SKM-1 (cell line): ENCODE measurements around the gene ERBB2.

Experiments
- DNase-seq: peaks from one replicate; lab custom pipeline; 2025; ENCODE audit not compliant: unreplicated experiment; lab: John Stamatoyannopoulos, UW

ERBB2 gene

DNA sequence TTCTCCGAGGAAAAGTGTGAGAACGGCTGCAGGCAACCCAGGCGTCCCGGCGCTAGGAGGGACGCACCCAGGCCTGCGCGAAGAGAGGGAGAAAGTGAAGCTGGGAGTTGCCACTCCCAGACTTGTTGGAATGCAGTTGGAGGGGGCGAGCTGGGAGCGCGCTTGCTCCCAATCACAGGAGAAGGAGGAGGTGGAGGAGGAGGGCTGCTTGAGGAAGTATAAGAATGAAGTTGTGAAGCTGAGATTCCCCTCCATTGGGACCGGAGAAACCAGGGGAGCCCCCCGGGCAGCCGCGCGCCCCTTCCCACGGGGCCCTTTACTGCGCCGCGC is at the start of gene ERBB2:
Gene ERBB2, plus strand, starts transcription at position 247 of the 330 bp plus-strand sequence. CDS start 175 bp downstream, outside the sequence.
- no peak for DNase-seq

DNA sequence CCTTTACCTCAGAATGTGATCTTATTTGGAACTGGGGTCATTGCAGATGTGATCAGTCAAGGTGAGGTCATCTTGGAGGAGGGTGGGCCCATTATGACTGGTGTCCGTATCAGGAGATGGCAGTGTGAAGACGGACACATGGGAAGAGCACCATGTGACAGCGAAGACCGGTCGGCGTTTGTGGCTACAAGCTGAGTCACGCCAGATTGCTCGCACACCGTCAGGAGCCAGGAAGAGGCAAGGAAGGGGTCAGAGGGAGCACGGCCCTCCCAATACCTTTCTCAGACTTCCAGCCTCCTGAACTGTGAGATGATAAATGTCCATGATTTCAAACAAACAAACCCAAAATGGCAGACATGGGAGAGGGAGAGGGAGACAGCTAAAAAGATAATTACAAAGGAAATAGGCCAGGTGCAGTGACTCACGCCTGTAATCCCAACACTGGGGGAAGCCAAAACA is 49.7 kb upstream of the ERBB2 start:
- no peak for DNase-seq

DNA sequence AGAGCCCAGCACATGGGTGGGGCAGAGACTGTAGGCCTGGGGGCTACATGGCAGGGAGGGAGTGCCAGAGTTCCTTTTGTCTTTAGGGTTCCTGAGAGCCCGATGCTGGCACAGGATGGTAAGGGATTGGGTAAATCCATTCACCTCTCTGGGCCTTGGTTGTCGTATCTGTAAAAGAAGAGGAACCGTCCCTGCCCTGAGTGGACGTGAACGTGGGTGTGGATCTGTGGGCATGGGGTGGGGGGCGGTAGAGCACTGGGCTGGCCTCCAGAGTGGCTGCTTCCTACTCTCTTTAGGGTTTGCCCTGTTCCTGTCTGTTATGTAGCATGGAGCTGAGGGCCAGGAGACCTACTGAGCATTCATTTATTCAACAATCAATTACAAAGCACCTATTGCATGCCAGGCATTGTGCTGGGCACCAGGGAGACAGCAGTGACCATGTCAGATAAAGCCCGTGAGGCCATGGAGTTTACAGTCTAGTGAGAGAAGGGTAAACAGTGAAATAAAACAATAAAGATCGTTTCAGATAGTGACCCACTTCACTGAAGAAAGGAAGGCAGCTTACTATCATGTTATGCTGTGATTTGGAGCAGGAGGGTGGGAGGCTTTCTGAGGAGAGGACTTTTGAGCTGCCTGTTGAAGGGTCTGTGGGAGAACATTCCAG is 47.8 kb upstream of the ERBB2 start:
- DNase-seq = no peak

DNA sequence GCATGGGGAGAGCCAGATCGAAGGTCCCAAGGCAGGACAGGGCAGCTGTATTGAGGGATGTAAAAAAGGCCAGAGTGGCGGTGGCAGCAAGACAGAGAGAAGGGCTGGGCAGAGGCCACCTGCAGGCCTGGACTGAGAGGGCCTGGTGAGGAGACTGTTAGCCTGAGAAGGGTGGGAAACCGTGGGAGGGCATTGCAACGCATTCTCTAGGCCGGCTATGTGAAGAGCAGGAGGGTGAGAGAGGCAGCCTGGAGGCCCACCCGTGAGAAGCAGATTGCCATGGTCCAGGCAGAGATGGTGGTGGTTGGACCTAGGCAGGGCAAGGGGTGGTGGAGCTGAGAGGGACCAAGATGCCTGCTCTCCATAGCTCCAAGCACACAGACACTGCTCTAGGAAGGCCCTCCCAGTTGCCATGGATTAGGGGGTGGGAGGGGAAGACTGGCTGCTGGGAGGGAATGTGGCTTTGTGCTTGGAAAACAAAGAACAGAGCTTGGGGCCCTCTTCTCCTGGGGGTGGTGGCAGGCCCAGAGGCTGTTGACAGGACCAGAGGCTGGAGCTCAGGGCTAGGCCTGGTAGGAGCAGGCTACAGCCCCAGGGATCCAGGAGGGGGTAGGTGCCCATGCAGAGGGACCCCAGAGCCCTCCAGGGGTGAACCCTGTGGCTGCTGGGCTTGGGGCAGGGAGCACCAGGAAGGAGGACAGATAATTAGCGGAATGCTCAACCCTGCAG is 47.1 kb upstream of the ERBB2 start:
- DNase-seq = no peak

DNA sequence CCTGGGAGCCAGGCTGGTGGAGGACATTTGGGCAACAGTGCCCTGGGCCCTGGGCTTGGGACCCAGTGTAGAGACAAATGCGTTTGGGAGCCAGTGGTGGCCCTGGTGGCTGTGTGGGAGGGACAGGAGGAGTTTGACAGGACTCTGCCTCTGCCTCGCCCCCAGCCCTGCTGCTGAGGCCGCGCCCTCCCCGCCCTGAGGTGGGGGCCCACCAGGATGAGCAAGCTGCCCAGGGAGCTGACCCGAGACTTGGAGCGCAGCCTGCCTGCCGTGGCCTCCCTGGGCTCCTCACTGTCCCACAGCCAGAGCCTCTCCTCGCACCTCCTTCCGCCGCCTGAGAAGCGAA is 46.6 kb upstream of the ERBB2 start:
- no peak for DNase-seq

DNA sequence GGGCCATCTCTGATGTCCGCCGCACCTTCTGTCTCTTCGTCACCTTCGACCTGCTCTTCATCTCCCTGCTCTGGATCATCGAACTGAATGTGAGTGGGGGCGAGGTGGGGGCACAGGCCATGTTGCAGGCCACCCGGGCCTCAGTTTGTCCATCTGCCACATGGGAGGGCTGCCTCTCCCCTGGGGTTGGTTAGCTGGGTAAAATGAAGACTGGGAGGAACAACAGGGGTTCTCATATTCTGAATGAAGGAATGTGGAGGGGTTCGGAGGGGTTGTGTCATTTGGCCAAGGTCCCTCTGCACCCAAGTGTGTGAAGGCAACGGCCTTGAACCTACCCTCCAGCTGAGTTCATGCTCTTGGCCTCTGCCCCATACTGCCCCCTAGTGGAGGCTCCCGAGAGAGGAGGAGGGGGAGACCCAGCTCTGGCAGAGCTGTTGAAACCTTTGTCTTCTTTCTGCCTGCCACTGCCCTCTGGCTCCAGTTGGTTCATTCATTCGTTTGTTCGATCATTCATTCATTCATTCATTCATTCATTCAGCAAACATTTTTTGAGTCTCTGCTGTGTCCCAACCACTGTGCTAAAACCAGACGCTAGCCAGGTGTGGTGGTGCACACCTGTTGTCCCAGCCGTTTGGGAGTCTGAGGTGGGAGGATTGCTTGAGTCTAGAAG is 46.1 kb upstream of the ERBB2 start:
- DNase-seq = peak; percentile 36

DNA sequence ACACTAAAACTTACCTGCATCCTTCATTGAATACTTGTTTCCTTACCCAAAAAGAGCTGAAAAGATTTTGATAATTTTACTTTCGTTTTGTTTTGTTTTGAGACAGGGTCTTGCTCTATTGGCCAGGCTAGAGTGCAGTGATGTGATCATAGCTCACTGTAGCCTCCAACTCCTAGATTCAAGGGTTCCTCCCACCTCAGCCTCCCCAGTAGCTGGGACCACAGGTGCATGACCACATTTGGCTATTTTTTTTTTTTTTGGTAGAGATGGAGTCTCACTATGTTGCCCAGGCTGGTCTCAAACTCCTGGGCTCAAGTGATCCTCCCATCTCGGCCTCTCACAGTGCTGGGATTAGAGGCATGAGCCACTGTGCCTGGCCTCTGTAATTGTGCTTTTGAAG is 44.8 kb upstream of the ERBB2 start:
- DNase-seq = no peak

DNA sequence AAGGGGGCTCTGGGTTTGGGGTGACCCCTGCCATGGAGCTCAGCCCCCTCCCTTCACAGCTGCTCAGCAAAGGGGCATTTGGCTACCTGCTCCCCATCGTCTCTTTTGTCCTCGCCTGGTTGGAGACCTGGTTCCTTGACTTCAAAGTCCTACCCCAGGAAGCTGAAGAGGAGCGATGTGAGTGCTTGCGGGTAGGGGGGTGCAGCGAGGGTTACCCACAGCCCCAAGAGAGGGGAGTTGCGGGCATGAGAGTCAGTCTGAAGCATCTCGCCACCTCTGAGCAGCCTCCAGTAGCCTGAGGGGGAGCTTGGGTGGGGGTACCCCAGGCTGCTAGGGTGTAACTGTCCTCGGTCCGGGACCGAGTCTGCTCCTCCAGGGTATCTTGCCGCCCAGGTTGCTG is 41.5 kb upstream of the ERBB2 start:
- DNase-seq = no peak

DNA sequence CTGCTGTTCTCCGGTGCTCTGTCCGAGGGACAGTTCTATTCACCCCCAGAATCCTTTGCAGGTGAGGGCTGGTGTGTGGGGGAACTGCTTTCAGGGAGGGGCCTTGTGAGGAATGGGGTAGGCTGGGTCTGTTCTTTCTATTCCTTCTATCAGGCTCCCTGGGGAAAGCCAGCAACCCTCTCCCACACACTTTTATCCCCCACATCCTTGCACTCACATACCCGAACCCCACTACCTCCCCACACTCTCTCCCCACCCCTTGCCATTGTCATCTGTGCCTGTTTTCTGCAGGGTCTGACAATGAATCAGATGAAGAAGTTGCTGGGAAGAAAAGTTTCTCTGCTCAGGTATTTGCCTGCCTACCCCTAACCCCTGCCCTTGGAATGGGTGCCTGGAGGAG is 41.1 kb upstream of the ERBB2 start:
- DNase-seq = no peak

DNA sequence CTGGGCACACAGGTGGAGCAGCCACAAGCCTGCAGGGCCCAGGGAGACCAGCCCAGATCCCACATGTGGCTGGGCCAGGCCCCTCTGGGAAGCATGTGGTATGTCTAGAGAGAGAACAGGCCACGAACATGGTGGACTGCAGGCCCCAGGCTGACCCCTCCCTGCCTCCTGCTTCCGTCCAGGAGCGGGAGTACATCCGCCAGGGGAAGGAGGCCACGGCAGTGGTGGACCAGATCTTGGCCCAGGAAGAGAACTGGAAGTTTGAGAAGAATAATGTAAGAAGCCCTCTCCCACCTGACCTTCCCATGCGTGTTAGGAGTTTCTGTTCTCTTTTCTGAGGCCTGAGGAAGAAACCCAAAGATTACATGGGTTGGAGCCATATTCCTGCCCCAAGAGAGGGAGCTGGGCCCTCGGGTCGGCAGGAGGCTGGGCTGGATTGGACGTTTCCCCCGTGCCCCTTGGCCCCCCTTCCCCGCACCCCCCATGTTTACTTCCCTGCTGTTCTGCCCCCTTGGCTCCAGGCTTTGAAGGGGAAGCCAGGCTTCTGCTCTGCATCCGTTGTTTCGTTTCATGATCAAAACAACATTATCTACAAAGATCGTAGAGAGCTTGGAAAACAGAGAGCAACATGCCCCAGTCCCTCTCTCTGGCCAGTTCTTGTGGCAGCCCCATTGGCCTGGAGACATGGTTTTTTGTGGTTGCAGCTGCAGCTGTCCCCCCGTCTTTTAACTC is 40.4 kb upstream of the ERBB2 start:
- no peak for DNase-seq

DNA sequence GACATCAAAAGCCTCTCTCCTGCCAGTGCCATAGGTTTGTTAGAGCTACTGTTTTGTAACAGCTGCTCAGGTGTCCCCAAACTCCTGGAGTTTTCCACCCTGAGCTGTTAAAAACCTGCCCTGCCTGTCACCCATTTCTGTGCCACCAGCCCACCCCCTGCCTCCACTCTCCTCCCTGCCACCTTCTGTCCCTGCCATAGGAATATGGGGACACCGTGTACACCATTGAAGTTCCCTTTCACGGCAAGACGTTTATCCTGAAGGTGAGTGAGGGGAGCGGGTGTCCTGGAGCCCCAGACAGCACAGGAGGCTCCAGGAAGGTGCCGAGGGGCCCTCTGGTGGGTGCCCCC is 39.9 kb upstream of the ERBB2 start:
- DNase-seq = no peak

DNA sequence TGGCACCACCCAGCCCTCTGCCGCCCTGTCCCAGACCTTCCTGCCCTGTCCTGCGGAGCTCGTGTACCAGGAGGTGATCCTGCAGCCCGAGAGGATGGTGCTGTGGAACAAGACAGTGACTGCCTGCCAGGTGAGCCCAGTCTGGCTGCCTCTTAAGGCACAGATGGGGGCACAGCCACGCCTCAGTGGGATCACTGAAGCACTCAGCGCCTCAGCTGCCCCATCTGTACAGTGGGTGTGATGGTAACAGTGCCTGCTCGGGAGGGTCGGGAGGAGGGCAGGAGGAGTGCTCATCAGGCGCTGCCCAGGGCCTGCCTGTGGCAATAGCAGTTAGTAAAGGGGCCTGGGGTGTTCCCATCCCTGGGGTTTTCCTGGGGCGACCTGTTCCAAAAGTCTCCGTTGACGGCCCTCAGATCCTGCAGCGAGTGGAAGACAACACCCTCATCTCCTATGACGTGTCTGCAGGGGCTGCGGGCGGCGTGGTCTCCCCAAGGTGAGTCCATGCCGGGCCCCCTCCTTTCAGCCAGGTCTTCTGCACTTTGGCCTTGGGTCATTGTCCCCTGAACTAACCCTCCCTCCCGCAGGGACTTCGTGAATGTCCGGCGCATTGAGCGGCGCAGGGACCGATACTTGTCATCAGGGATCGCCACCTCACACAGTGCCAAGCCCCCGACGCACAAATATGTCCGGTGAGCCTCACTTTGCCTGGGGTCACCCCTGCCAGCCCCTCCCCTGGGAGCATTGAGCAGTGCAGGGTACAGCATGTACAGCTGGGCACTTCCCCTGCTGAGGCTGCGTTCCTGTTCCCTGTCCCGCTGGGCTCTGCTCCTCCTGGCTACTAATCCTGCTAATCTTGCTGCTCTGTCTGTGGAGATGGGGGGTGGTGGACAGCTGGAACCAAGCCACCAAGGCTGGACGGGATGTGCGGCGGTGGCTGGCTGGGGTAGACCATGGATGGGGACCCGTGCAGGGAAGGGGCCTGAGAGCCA is 39.2 kb upstream of the ERBB2 start:
- no peak for DNase-seq

DNA sequence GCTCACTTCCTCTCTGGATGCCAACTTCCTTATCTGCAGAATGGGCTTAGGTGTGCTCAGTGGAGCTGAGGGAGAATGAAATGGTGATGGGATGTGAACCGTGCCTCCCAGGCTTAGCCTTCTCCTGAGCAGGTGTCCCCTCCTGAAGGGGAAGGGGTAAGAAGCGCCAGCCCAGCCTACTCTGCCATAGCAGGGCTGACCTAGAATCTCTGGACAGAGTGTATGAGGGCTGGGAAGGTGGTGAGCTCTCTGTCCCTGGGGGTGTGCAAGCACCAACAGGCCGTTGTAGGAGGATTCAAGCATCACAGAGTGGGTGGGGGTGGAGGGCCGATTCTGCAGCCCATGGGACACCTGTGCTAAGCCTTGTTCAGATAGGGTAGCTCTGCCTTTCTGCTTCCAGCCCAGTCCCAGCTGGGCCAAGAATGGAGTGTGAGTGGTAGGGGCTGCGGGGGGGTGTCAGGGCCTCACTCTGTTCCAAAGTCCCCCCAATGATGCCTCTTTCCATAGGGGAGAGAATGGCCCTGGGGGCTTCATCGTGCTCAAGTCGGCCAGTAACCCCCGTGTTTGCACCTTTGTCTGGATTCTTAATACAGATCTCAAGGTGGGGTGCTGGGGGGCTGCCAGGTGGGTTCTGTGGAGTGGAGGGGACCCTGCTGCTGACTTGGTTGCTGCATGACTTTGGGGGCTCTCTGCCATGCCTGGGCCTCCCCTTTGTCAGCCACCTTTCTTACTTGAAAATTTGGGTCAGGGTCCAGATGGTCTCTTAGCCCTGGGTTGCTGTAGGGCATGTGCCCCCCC is 37.9 kb upstream of the ERBB2 start:
- DNase-seq = no peak

DNA sequence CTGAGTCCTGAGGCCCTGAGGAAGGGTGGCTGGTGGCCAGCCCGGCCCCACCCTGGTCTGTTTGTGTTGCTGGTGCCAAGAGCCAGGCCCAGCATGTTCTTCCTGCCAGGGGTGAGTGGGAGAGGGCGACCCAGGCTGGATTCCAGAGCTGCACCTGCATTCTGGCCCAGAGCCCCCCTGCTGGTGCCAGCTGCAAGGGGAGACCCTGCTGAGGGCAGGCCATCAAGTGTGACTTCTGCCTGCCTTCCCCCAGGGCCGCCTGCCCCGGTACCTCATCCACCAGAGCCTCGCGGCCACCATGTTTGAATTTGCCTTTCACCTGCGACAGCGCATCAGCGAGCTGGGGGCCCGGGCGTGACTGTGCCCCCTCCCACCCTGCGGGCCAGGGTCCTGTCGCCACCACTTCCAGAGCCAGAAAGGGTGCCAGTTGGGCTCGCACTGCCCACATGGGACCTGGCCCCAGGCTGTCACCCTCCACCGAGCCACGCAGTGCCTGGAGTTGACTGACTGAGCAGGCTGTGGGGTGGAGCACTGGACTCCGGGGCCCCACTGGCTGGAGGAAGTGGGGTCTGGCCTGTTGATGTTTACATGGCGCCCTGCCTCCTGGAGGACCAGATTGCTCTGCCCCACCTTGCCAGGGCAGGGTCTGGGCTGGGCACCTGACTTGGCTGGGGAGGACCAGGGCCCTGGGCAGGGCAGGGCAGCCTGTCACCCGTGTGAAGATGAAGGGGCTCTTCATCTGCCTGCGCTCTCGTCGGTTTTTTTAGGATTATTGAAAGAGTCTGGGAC is 37.1 kb upstream of the ERBB2 start:
- DNase-seq = no peak

DNA sequence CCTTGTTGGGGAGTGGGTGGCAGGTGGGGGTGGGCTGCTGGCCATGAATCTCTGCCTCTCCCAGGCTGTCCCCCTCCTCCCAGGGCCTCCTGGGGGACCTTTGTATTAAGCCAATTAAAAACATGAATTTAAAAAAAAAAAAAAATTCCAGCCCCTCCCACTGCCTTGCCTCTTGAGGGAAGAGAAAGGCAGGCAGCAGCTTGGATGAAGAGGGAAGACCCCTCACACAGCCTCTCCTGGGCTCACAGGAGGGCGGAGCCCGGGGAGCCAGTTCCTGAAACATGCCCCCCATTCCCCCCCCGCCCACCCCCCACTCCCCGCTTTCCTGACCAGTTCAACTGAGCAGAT is 36.5 kb upstream of the ERBB2 start:
- no peak for DNase-seq

DNA sequence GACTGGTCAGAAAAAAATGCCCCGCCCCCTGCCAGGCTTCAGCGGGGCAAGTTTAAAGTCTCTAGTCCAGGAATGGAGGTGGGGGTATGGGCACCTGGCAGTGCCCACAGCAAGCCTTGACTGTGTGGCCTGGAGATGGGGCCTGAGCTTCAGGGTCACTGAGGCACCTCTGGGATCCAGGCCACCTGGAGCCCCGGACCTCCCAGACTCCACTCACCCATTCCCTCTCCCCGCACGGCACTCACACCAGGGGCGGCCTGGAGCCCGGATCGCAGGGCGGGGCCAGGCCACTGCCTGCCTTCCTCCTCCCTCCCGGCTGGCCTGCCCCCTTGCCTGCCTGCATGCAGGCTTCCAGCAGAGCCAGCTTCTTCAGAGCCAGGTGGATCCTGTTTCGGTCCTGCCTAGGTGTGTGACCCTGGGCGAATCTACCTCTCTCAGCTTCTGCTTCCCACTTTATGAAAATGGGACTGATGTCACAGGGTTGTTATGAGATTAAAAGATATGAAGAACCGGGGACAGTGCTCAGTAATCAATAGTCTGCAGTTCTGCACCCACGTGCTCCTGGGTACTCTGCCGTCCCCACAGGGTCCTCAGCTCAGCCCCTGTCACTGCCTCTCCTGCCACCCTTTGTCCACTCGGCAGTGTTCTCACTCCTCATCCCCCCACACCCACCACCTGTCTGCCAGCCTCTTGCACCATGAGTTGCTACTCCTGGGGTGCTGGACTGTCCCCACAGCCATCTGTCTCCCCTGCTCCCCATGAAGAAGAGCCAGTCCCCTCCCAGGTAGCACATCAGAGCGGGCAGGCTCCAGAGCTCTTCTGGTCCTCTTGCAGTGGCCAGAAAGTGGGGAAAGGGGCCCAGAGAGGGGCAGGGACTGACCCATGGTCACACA is 35.9 kb upstream of the ERBB2 start:
- no peak for DNase-seq

DNA sequence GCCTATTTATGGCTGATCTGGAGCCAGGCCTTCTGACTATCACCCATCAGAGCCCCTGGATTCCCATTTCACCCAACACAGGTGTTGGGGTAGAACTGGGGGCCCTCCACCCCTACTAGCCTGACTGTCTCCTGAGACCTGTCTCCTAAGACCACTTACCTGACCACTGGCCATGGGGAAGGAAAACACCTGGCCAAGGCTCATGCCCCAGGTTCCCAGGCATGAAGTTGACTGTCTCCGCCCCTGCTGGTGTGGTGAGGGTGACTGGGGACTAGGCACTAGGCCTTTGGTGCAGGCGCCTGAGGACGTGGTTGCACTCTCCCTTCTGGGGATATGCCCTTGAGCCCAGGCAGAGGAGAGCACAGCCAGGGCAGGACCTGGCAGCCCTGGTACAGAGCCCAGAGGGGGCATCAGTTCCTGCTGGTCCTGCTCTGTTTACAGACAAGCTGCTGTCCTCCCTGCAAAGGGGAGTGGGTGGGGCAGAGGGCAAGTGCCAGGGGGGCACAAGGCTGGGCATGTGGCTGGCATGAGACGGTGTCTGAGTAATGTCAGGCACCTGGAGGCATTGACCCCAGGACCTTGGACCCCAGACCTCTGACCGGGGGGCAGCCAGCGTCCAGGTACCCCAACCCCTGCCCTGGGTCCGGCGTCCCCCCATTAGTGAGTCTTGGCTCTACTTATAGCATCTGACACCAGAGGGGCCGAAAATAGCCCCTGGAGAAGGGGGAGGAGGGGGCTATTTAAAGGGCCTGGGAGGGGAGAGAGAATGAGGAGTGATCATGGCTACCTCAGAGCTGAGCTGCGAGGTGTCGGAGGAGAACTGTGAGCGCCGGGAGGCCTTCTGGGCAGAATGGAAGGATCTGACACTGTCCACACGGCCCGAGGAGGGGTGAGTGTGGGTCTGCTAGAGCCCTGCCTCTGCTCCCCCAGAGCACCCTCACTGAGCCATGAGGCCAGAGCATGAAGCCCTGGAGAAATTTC is 35.0 kb upstream of the ERBB2 start, which contains the start of gene TCAP:
Gene TCAP, plus strand, starts transcription at position 769 of the 981 bp plus-strand sequence. Its CDS starts 11 bp downstream, at position 780.
- DNase-seq = no peak
